AG04449 (cell line): Measurements from ENCODE around the gene TFAP2E.

Experiments
- CTCF ChIA-PET: fragments of 350-600 bp; formaldehyde crosslinking; extraction: SDS; loops from one replicate; lab custom pipeline; 2021; ENCODE audit warnings: antibody characterized with exemption; lab: Yijun Ruan, JAX
- POLR2A ChIA-PET: fragments of 400-600, 350-600 bp; formaldehyde crosslinking; extraction: SDS; loops from one replicate; lab custom pipeline; 2020; ENCODE audit warnings: antibody characterized with exemption, inconsistent platforms; lab: Yijun Ruan, JAX
- DNase-seq: peaks from one replicate; pipeline ENCODE4 v3.0.0-alpha.2; 2010; ENCODE audit warnings: low read depth, low spot score
- H3K4me3 ChIP-seq: 2 replicates; pipeline ENCODE4 v1.5.1; 2011; ENCODE audit warnings: low read depth, mild to moderate bottlenecking, control low read depth, low read length
- CTCF ChIP-seq: IDR thresholded peaks from one replicate; pipeline ENCODE4 v1.5.1; 2011; ENCODE audit warnings: mild to moderate bottlenecking, moderate library complexity, low read length, control low read depth, inconsistent platforms; ENCODE audit not compliant: insufficient read depth; ENCODE audit errors: missing control alignments

Gene TFAP2E

GRCh38 chr1:35615440-35615839 lies 42.3 kb downstream of the TFAP2E start:
- H3K4me3 ChIP-seq = no peak overlapping the region
- TF ChIP-seq CTCF = no peak
- POLR2A ChIA-PET = no interaction called here
- CTCF ChIA-PET = interaction anchor here (2.2 kb wide), 1 partner anchor 111 kb away, joined by 7 read pairs; no protein-coding TSS in a partner anchor
- no peak for DNase-seq

- ChIA-PET CTCF (interaction anchor here (0.6 to 2.3 kb wide), 8 partner anchors 9 to 108 kb away, joined by 3 to 7 read pairs (median 4); no protein-coding TSS in a partner anchor), POLR2A (no interaction called here)
- no peak overlapping the region for H3K4me3 ChIP-seq
- no peak for TF ChIP-seq CTCF
- no peak for DNase-seq
These were observed 46.4 kb downstream of the TFAP2E start for GRCh38 chr1:35619237-35620121.

- ChIA-PET POLR2A (no interaction called here), CTCF (no interaction called here)
- no peak overlapping the region for H3K4me3 ChIP-seq
- no peak for TF ChIP-seq CTCF
- no peak for DNase-seq
These were observed 49.5 kb downstream of the TFAP2E start for GRCh38 chr1:35622510-35623178.

GRCh38 chr1:35623832-35624231 lies 50.7 kb downstream of the TFAP2E start:
- POLR2A ChIA-PET = interaction anchor here (0.9 kb wide), 1 partner anchor 19 kb away, joined by 3 read pairs; no protein-coding TSS in a partner anchor
- no peak for TF ChIP-seq CTCF
- no peak overlapping the region for H3K4me3 ChIP-seq
- no peak for DNase-seq
- CTCF ChIA-PET = interaction anchor here (0.7 to 1.2 kb wide), 2 partner anchors 92 to 94 kb away, joined by 3 to 5 read pairs; no protein-coding TSS in a partner anchor

GRCh38 chr1:35629051-35629450 lies 55.9 kb downstream of the TFAP2E start:
- no peak overlapping the region for H3K4me3 ChIP-seq
- CTCF ChIA-PET = interaction anchor here (1.6 to 2.3 kb wide), 3 partner anchors 8 to 86 kb away, joined by 6 to 17 read pairs (median 8); no protein-coding TSS in a partner anchor
- POLR2A ChIA-PET = no interaction called here
- no peak for DNase-seq
- no peak for TF ChIP-seq CTCF

- POLR2A ChIA-PET = no interaction called here
- no peak for DNase-seq
- no peak for TF ChIP-seq CTCF
- CTCF ChIA-PET = interaction anchor here (1.1 to 1.4 kb wide), 2 partner anchors 11 to 84 kb away, joined by 3 to 5 read pairs; no protein-coding TSS in a partner anchor
- H3K4me3 ChIP-seq = no peak overlapping the region
These were observed 58.3 kb downstream of the TFAP2E start for GRCh38 chr1:35631396-35631795.
